ENCODE results near the gene UST.
"Not testable (repeated sequence)": the region's sequence is repeated elsewhere in the genome, so short reads cannot be mapped to it uniquely, and the experiment has no call there.

The UST gene

GRCh38 chr6:148916485-148916884 lies 169.7 kb downstream of the UST start:
- not testable (repeated sequence) for DNase-seq

GRCh38 chr6:148924226-148925012 lies 177.6 kb downstream of the UST start:
- no peak for DNase-seq

- DNase-seq = no peak
These were observed 178.9 kb downstream of the UST start for GRCh38 chr6:148925701-148926100.

GRCh38 chr6:148926478-148926877 lies 179.6 kb downstream of the UST start:
- no peak for DNase-seq

GRCh38 chr6:148927586-148927985 lies 180.8 kb downstream of the UST start:
- no peak for DNase-seq

- DNase-seq = no peak
These were observed 182.0 kb downstream of the UST start for GRCh38 chr6:148928811-148929210.

GRCh38 chr6:148932208-148932607 lies 185.4 kb downstream of the UST start:
- DNase-seq = no peak

GRCh38 chr6:148932731-148933130 lies 185.9 kb downstream of the UST start:
- DNase-seq = no peak

GRCh38 chr6:148934539-148934938 lies 187.7 kb downstream of the UST start:
- no peak for DNase-seq

GRCh38 chr6:148934961-148935360 lies 188.1 kb downstream of the UST start:
- no peak for DNase-seq

GRCh38 chr6:148935705-148936435 lies 189.0 kb downstream of the UST start:
- no peak for DNase-seq

GRCh38 chr6:148943451-148943850 lies 196.6 kb downstream of the UST start:
- DNase-seq = no peak

GRCh38 chr6:148944608-148945007 lies 197.8 kb downstream of the UST start:
- DNase-seq = no peak

GRCh38 chr6:148945301-148946021 lies 198.6 kb downstream of the UST start:
- no peak for DNase-seq

GRCh38 chr6:148947621-148948444 lies 201.0 kb downstream of the UST start:
- peak; percentile 2 for DNase-seq

- DNase-seq = no peak
These were observed 204.8 kb downstream of the UST start for GRCh38 chr6:148951662-148952061.

- DNase-seq = no peak
These were observed 205.6 kb downstream of the UST start for GRCh38 chr6:148952147-148953035.

- DNase-seq = no peak
These were observed 207.6 kb downstream of the UST start for GRCh38 chr6:148954461-148954860.

GRCh38 chr6:148954934-148955333 lies 208.1 kb downstream of the UST start:
- no peak for DNase-seq

- DNase-seq = no peak
These were observed 208.6 kb downstream of the UST start for GRCh38 chr6:148955441-148955840.

- not testable (repeated sequence) for DNase-seq
These were observed 209.3 kb downstream of the UST start for GRCh38 chr6:148956163-148956562.

- DNase-seq = no peak
These were observed 210.9 kb downstream of the UST start for GRCh38 chr6:148957752-148958151.

Data from NCI-H446 treated with DMSO at 0.1 percent for 48 hours (cell line).